ENCODE data around the gene FLNC.

DNA sequence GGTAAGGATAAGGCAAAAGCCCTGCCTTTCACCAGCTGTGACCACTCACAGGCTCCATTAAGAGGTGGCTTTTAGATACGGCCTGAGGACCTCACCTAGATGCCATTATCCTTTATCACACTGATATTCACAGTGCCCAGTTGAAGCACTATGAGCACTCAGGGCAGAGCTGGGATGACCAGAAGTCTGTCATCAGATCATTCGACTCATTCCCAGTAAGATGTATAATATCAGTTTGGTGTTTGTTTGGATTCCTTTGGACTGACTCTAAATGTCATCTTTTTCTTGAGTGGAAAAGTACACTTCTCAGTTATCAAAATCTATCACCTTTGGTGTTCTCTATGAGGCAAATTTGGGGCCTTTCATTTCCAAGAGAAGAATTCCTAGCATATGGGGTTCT lies 19.7 kb upstream of the FLNC start:
- TF ChIP-seq POLR2A (IDR thresholded peaks at IDR 0.05; ENCODE audit: low read depth, low read length), result no peak
- no peak for TF ChIP-seq EZH2 (IDR thresholded peaks at IDR 0.05; ENCODE audit: borderline replicate concordance, low read depth, low read length, severe bottlenecking)
- TF ChIP-seq, protein P1, sequence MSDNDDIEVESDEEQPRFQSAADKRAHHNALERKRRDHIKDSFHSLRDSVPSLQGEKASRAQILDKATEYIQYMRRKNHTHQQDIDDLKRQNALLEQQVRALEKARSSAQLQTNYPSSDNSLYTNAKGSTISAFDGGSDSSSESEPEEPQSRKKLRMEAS (IDR thresholded peaks at IDR 0.05; ENCODE audit: insufficient read depth, insufficient read length), result no peak

Data from endothelial cell of umbilical vein (primary cell).